Parietal lobe (tissue), 2 donors: Measurements from ENCODE around the gene MYL1. TPM values are rescaled to one million over a fixed set of nuclear protein-coding genes. Genes with fewer than 3 reads are reported as not detected.

ENCODE experiments used
- small RNA-seq: library from RNA; depleted of rRNA; stranded (forward); fragments of <200 nt; gene quantifications from one replicate; pipeline ENCODE3, GENCODE V24; 2014; ENCODE audit warnings: low replicate concordance
- total RNA-seq: library from RNA; depleted of rRNA; stranded (reverse); fragments of >200 nt; gene quantifications from one replicate; pipeline ENCODE4 v1.2.3, GENCODE V29; 2014

Gene MYL1
- total RNA-seq: not detected

GRCh38 chr2:210315015-210315788 lies at the start of gene MYL1:
MYL1 (minus strand) TSS chr2:210315174; CDS start chr2:210315042, 132 bp downstream.

Small RNAs within 50 kb of the gene (small RNA-seq; reads per million reads assigned to genes)
- gene RF00019: not detected

Other genes with a start within 250 kb of the MYL1 start
- 96.4 TPM for gene KANSL1L, start 143.8 kb downstream of the MYL1 start, total RNA-seq
- 11.0 TPM for gene ACADL, start 89.7 kb downstream of the MYL1 start, total RNA-seq
- 85.1 TPM for gene LANCL1, start 161.6 kb upstream of the MYL1 start, total RNA-seq
- gene CPS1, start 241.4 kb upstream of the MYL1 start, total RNA-seq: 3.1 TPM